CD4-positive, CD25-positive, alpha-beta regulatory T cell (primary cell): Measurements from ENCODE around the gene DCTN2. TPM values are rescaled to one million over a fixed set of nuclear protein-coding genes. Genes with fewer than 3 reads are reported as not detected.

Experiments used
- ATAC-seq, 2 donors: fragments of 150-1000 bp; cut with Tn5 transposase; one replicate each; pipeline ENCODE4 v1.10.0; 2021; ENCODE audit warnings: low read depth in 2 of 2, moderate number of reproducible peaks in 2 of 2, moderate library complexity in 1 of 2
- DNase-seq, 3 donors: peaks; one replicate each; pipeline versions ENCODE4 v3.0.0 to v3.0.0-alpha.2; 2012 to 2022; ENCODE audit warnings: mixed read lengths in 1 of 3
- H3K27ac ChIP-seq: one replicate; pipeline ENCODE4 v1.7.0; 2013; ENCODE audit warnings: mild to moderate bottlenecking, low read length; ENCODE audit not compliant: insufficient read depth, poor library complexity, severe bottlenecking
- H3K27me3 ChIP-seq: one replicate; pipeline ENCODE4 v1.7.0; 2013; ENCODE audit warnings: low read length; ENCODE audit not compliant: control insufficient read depth, insufficient read depth
- H3K36me3 ChIP-seq: one replicate; pipeline ENCODE4 v1.7.0; 2013; ENCODE audit warnings: mild to moderate bottlenecking, low read length, moderate library complexity; ENCODE audit not compliant: control insufficient read depth, insufficient read depth
- H3K4me1 ChIP-seq: 2 replicates; pipeline ENCODE4 v1.7.0; 2013; ENCODE audit warnings: mild to moderate bottlenecking, low read length; ENCODE audit not compliant: insufficient read depth, control insufficient read depth, poor library complexity, severe bottlenecking
- H3K4me3 ChIP-seq: one replicate; pipeline ENCODE4 v1.7.0; 2013; ENCODE audit warnings: low read depth, mild to moderate bottlenecking, low read length, moderate library complexity
- H3K9me3 ChIP-seq, 2 experiments: 1 replicate in 1 of 2; 2 replicates in 1 of 2; pipeline ENCODE4 v1.7.0; 2013; ENCODE audit warnings: low read length in 2 of 2, mild to moderate bottlenecking in 1 of 2, moderate library complexity in 1 of 2; ENCODE audit not compliant: control insufficient read depth in 2 of 2
- H3K27ac Mint-ChIP-seq, 3 donors: one replicate each; pipeline ENCODE4 v1.8.0; 2020 to 2022; ENCODE audit warnings: mild to moderate bottlenecking in 3 of 3, mixed read lengths in 3 of 3, moderate library complexity in 2 of 3
- H3K27me3 Mint-ChIP-seq: one replicate; pipeline ENCODE4 v1.8.0; 2022; ENCODE audit warnings: mild to moderate bottlenecking, mixed read lengths
- H3K36me3 Mint-ChIP-seq: one replicate; pipeline ENCODE4 v1.8.0; 2020; ENCODE audit warnings: mixed read lengths
- H3K4me1 Mint-ChIP-seq, 4 donors: one replicate each; pipeline ENCODE4 v1.8.0; 2020 to 2022; ENCODE audit warnings: mixed read lengths in 4 of 4, mild to moderate bottlenecking in 1 of 4
- H3K4me3 Mint-ChIP-seq, 4 donors: one replicate each; pipeline ENCODE4 v1.8.0; 2020 to 2022; ENCODE audit warnings: mild to moderate bottlenecking in 4 of 4, mixed read lengths in 4 of 4, moderate library complexity in 3 of 4
- H3K9me3 Mint-ChIP-seq, 7 donors: one replicate each; pipeline ENCODE4 v1.8.0; 2020 to 2022; ENCODE audit warnings: mixed read lengths in 7 of 7, mild to moderate bottlenecking in 3 of 7, moderate library complexity in 2 of 7
- polyA plus RNA-seq, 4 donors: library from polyadenylated mRNA; unstranded; fragments of 300-500 nt; fragmentation: Illumina TruSeq; gene quantifications; one replicate each; pipeline ENCODE4 v1.2.3, GENCODE V29; 2021
- total RNA-seq: library from RNA; stranded (reverse); gene quantifications from one replicate; pipeline ENCODE4 v1.2.3, GENCODE V29; 2022

The DCTN2 gene
- 74.9 TPM for total RNA-seq
- polyA plus RNA-seq, result 10 to 100 TPM; 75.1 to 91.6 (median 78.9) TPM

DNA sequence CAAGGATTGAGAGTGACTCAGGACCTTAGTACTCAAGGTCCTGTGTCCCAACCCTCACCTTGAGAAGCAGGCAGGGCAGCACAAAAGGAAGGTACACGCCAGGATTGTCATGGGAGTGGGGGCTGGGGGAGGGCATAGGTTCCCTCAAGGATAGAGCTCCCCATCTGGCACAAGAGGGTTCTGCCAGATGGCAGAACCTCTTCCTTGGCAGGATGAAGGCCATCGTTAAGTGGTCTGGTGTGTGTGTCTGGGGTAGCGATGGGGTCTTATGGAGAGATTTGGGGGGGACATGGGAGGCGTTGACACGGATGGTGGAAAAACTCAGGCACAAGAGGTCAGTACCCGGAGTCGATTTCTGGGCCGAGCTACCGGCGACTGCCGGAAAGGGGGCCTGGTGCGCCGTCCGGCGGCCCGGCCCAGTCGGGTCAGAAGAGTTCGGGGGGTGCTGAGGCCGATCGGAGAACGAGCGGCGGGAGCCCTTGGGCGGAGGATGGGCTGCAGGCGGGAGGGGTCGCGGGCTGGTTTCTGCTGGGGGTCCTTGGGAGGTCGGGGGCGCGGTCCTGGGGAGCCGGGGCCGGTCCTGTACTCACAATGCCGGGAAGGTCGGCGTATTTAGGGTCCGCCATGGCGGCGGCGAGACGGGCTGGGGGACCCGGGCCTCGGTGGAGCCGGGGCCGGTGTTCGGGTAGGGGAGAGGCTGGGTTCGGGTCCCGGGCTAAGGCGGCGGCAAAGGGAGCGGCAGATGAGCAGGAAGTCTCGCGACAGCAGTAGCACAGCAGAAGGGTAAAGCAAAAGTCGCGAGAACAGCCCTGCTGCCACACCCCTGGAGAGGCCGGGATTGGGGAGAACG lies at the start of gene DCTN2:
TSS of gene DCTN2 (minus strand) at position 755 of the 850 bp plus-strand sequence. CDS start at position 626, 129 bp downstream.
- Mint-ChIP-seq H3K27ac (peak within 1 kb of the TSS; percentile 89 to 96 (median 96)), H3K4me1 (peaks cover 22 to 51% (median 40%) of the 10 kb centered on the region in 4 donors), H3K4me3 (peak within 1 kb of the TSS; percentile 95 to 99 (median 96)), H3K27me3 (peaks cover 35% of the 10 kb centered on the region), H3K36me3 (no peaks in the 10 kb centered on the region), H3K9me3 (no peaks in the 10 kb centered on the region)
- Histone ChIP-seq H3K27ac (peak within 1 kb of the TSS; percentile 80), H3K4me1 (peaks cover 28% of the 10 kb centered on the region), H3K9me3 (no peaks in the 10 kb centered on the region), H3K36me3 (peaks cover 2% of the 10 kb centered on the region), H3K4me3 (peak within 1 kb of the TSS; percentile 80), H3K27me3 (peaks cover 5% of the 10 kb centered on the region)
- DNase-seq (peak; percentile 89 to 97 (median 89)), ATAC-seq (peak; percentile 97 to 98)

DNA sequence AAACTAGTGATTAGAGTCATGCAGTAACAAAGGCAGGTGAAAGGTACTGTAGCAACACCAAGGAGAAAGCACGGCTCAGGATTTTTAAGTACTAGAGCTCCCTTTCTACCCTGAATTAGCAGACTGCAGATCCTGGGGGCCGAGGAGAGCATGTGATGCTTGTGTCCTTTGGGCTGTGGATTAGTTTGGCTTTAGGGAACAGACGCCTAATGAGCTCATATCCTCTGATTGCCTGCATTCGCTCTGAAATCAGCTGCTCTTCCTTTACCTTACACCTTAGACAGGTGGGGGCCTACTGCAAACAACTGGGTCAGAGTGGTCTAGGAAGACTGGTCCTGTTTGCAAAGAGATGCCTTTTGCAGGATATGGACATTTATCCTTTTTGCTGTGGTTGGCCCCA lies 46.2 kb upstream of the DCTN2 start:
- H3K4me1 ChIP-seq, result peaks cover 35% of the 10 kb centered on the region
- DNase-seq, result no peak
- no peak overlapping the region for H3K27ac ChIP-seq
- peaks cover under 1% of the 10 kb centered on the region for H3K27me3 ChIP-seq
- Mint-ChIP-seq H3K4me1 (peaks cover 13 to 35% (median 28%) of the 10 kb centered on the region in 4 donors), H3K36me3 (peaks cover 22% of the 10 kb centered on the region), H3K9me3 (peaks cover 0 to 1% (median 0%) of the 10 kb centered on the region in 7 donors), H3K4me3 (peak overlapping the region in 3 of 4 donors; percentile 11 to 97 (median 94)), H3K27ac (no peak overlapping the region), H3K27me3 (no peaks in the 10 kb centered on the region)
- H3K4me3 ChIP-seq, result peak overlapping the region; percentile 75
- peaks cover 39% of the 10 kb centered on the region for H3K36me3 ChIP-seq
- ATAC-seq, result no peak
- no peaks in the 10 kb centered on the region for H3K9me3 ChIP-seq

- Histone ChIP-seq H3K36me3 (peaks cover 36% of the 10 kb centered on the region), H3K27me3 (peaks cover 6% of the 10 kb centered on the region), H3K27ac (no peak overlapping the region), H3K4me3 (peak overlapping the region; percentile 75), H3K4me1 (peaks cover 35% of the 10 kb centered on the region), H3K9me3 (no peaks in the 10 kb centered on the region)
- peak overlapping the region; percentile 90 to 97 (median 94) for H3K4me3 Mint-ChIP-seq
- H3K27me3 Mint-ChIP-seq, result no peaks in the 10 kb centered on the region
- ATAC-seq (no peak), DNase-seq (no peak)
- H3K9me3 Mint-ChIP-seq, result peaks cover 0 to 1% (median 0%) of the 10 kb centered on the region in 7 donors
- H3K27ac Mint-ChIP-seq, result peak overlapping the region in 2 of 3 donors; percentile 43 to 92
- H3K36me3 Mint-ChIP-seq, result peaks cover 19% of the 10 kb centered on the region
- peaks cover 13 to 35% (median 28%) of the 10 kb centered on the region in 4 donors for H3K4me1 Mint-ChIP-seq
These were observed 45.7 kb upstream of the DCTN2 start for GRCh38 chr12:57592551-57593165.

- Mint-ChIP-seq H3K4me1 (peaks cover 13 to 35% (median 27%) of the 10 kb centered on the region in 4 donors), H3K9me3 (peaks cover 0 to 1% (median 0%) of the 10 kb centered on the region in 7 donors), H3K4me3 (peak overlapping the region; percentile 90 to 97 (median 94)), H3K36me3 (peaks cover 11% of the 10 kb centered on the region), H3K27me3 (no peaks in the 10 kb centered on the region), H3K27ac (peak overlapping the region; percentile 92 to 96 (median 94))
- Histone ChIP-seq H3K4me1 (peaks cover 35% of the 10 kb centered on the region), H3K36me3 (peaks cover 31% of the 10 kb centered on the region), H3K27ac (peak overlapping the region; percentile 74), H3K9me3 (no peaks in the 10 kb centered on the region), H3K27me3 (peaks cover 7% of the 10 kb centered on the region), H3K4me3 (peak overlapping the region; percentile 75)
- ATAC-seq, result no peak
- no peak for DNase-seq
These were observed 44.9 kb upstream of the DCTN2 start for GRCh38 chr12:57591782-57592325.

- peaks cover 35% of the 10 kb centered on the region for H3K4me1 ChIP-seq
- H3K4me3 Mint-ChIP-seq, result peak within 1 kb of the TSS; percentile 90 to 97 (median 94)
- peak; percentile 85 to 93 for ATAC-seq
These were observed 44.1 kb upstream of the DCTN2 start, which contains the start of gene PIP4K2C for GRCh38 chr12:57590864-57591781. TSS of gene PIP4K2C (plus strand) at chr12:57591192. CDS start at chr12:57591290, 98 bp downstream.

DNA sequence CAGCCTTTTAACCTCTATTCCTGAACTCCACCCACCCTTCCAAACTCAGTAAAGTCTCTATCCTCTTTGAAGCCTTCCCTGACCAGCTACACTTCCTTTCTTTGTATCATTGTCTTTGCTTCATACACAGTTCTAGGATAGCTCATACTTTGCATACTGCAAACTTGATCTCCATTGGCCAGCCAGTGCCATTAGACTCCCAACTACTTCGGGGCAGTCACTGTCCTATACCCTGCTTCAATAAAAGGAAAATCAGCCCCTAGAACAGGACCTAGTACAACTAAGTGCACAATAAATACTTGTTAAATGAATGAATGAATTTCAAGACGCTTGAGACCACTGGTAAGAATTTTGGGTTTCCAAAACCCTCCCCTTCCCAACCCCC lies 43.5 kb upstream of the DCTN2 start:
- H3K27ac ChIP-seq, result peak overlapping the region; percentile 74
- DNase-seq (no peak), ATAC-seq (no peak)
- peaks cover 12% of the 10 kb centered on the region for H3K27me3 ChIP-seq
- peaks cover 35% of the 10 kb centered on the region for H3K4me1 ChIP-seq
- H3K4me3 ChIP-seq, result peak overlapping the region; percentile 83
- H3K27me3 Mint-ChIP-seq, result no peaks in the 10 kb centered on the region
- no peaks in the 10 kb centered on the region for H3K9me3 ChIP-seq
- H3K9me3 Mint-ChIP-seq, result peaks cover 0 to 1% (median 0%) of the 10 kb centered on the region in 7 donors
- H3K27ac Mint-ChIP-seq, result peak overlapping the region; percentile 38 to 94 (median 92)
- H3K4me3 Mint-ChIP-seq, result peak overlapping the region; percentile 90 to 97 (median 94)
- peaks cover 13 to 35% (median 27%) of the 10 kb centered on the region in 4 donors for H3K4me1 Mint-ChIP-seq
- peaks cover 17% of the 10 kb centered on the region for H3K36me3 ChIP-seq
- peaks cover 3% of the 10 kb centered on the region for H3K36me3 Mint-ChIP-seq

More at GRCh38 chr12:57590864-57591781, 44.1 kb upstream of the DCTN2 start, which contains the start of gene PIP4K2C:
- H3K27me3 ChIP-seq, result peaks cover 10% of the 10 kb centered on the region
- peak within 1 kb of the TSS; percentile 83 for H3K4me3 ChIP-seq
- peaks cover 7% of the 10 kb centered on the region for H3K36me3 Mint-ChIP-seq
- peaks cover 13 to 35% (median 27%) of the 10 kb centered on the region in 4 donors for H3K4me1 Mint-ChIP-seq
- H3K36me3 ChIP-seq, result peaks cover 24% of the 10 kb centered on the region
- H3K27ac ChIP-seq, result peak within 1 kb of the TSS; percentile 74
- H3K9me3 ChIP-seq, result no peaks in the 10 kb centered on the region
- peak; percentile 76 to 89 (median 79) for DNase-seq
- no peaks in the 10 kb centered on the region for H3K27me3 Mint-ChIP-seq
- peak within 1 kb of the TSS; percentile 92 to 96 (median 94) for H3K27ac Mint-ChIP-seq
- H3K9me3 Mint-ChIP-seq, result peaks cover 0 to 1% (median 0%) of the 10 kb centered on the region in 7 donors
